K562 (cell line): Measurements from ENCODE around the gene APOBEC3F. TPM values are rescaled to one million over a fixed set of nuclear protein-coding genes. Genes with fewer than 3 reads are reported as not detected.
"Not testable (repeated sequence)": the region's sequence is repeated elsewhere in the genome, so short reads cannot be mapped to it uniquely, and the experiment has no call there.

Experiments used
- ATAC-seq: fragments of 200-7000 bp; cut with Tn5 transposase; 3 replicates; pipeline ENCODE4 v1.9.1; 2020; ENCODE audit warnings: moderate library complexity
- BruUV-seq: library from RNA; stranded (reverse); fragments of 400-500 nt; replicated peaks from 2 replicates; lab custom pipeline; 2021; lab: Mats Ljungman, UMichigan
- CTCF ChIA-PET: fragments of 300-600 bp; formaldehyde crosslinking; extraction: SDS; loops from one replicate; lab custom pipeline; 2021; ENCODE audit warnings: low intra/inter-chr PET ratio; lab: Yijun Ruan, JAX
- POLR2A ChIA-PET: fragments of 300-600, 350-650 bp; sonication (Branson Sonifier 250); formaldehyde crosslinking; extraction: SDS; loops from one replicate; lab custom pipeline; 2021; ENCODE audit warnings: antibody characterized with exemption, inconsistent platforms; lab: Yijun Ruan, JAX
- DNase-seq, 4 experiments: peaks; one replicate each; pipeline versions ENCODE4 v3.0.0 to v3.0.0-alpha.2; 2011 to 2018; ENCODE audit warnings: low spot score in 3 of 4, mixed read lengths in 3 of 4; ENCODE audit errors: extremely low read depth in 1 of 4
- FAIRE-seq: peaks from 2 replicates; lab custom pipeline; 2011; peaks lifted over from hg19 to GRCh38; lab: Jason Lieb, UNC
- H2AFZ ChIP-seq: 2 replicates; pipeline ENCODE4 v1.6.0; 2011; ENCODE audit warnings: low read depth, low read length, control low read depth, inconsistent platforms
- H3K27ac ChIP-seq: fragments of 200-600 bp; 3 replicates; pipeline ENCODE4 v1.8.0; 2011; ENCODE audit warnings: low read depth, mild to moderate bottlenecking, control low read depth, inconsistent platforms, low read length, moderate library complexity, mixed read lengths; ENCODE audit errors: extremely low read depth
- H3K27me3 ChIP-seq, 2 experiments: fragments of 300-600 bp in 1 of 2; 2 replicates in 1 of 2; 3 replicates in 1 of 2; pipeline versions ENCODE4 v1.6.0 to v1.8.0; 2011; ENCODE audit warnings: inconsistent platforms in 2 of 2, low read length in 2 of 2, mild to moderate bottlenecking in 1 of 2, mixed read lengths in 1 of 2, moderate library complexity in 1 of 2; ENCODE audit not compliant: control insufficient read depth in 2 of 2, insufficient read depth in 2 of 2
- H3K36me3 ChIP-seq: fragments of 300-600 bp; 3 replicates; pipeline ENCODE4 v1.8.0; 2011; ENCODE audit warnings: mild to moderate bottlenecking, low read length, inconsistent platforms; ENCODE audit not compliant: control insufficient read depth, insufficient read depth
- H3K4me1 ChIP-seq, 2 experiments: fragments of 200-600 bp in 1 of 2; replicated peaks in 1 of 2; 2 replicates in 1 of 2; 3 replicates in 1 of 2; pipeline versions ENCODE4 v1.5.1 to v1.8.0; 2011; ENCODE audit warnings: inconsistent platforms in 2 of 2, low read length in 2 of 2, mild to moderate bottlenecking in 1 of 2, mixed read lengths in 1 of 2, moderate library complexity in 1 of 2; ENCODE audit not compliant: control insufficient read depth in 2 of 2, insufficient read depth in 2 of 2
- H3K4me2 ChIP-seq: 2 replicates; pipeline ENCODE4 v1.6.1; 2011; ENCODE audit warnings: low read length, control low read depth, inconsistent platforms, mixed read lengths; ENCODE audit not compliant: insufficient read depth
- H3K4me3 ChIP-seq: fragments of 200-600 bp; sonication (generic), shearing (Covaris generic); 2 replicates; pipeline ENCODE4 v1.5.1; 2016; ENCODE audit warnings: control low read depth, inconsistent platforms
- H3K79me2 ChIP-seq: fragments of 200-600 bp; 3 replicates; pipeline ENCODE4 v1.8.0; 2011; ENCODE audit warnings: low read length, inconsistent platforms; ENCODE audit not compliant: control insufficient read depth, insufficient read depth
- H3K9ac ChIP-seq, 2 experiments: 2 replicates each; pipeline versions ENCODE4 v1.6.0 to v1.6.1; 2011; ENCODE audit warnings: low read depth in 2 of 2, low read length in 2 of 2, control low read depth in 1 of 2, inconsistent platforms in 1 of 2, mild to moderate bottlenecking in 1 of 2, mixed read lengths in 1 of 2; ENCODE audit not compliant: insufficient read depth in 1 of 2
- H3K9me1 ChIP-seq: one replicate; pipeline ENCODE4 v1.6.0; 2011; ENCODE audit warnings: inconsistent platforms, mild to moderate bottlenecking, low read length, moderate library complexity; ENCODE audit not compliant: control insufficient read depth, insufficient read depth
- H3K9me3 ChIP-seq: replicated peaks from 2 replicates; pipeline ENCODE4 v1.5.1; 2011; ENCODE audit warnings: low read depth, low read length, inconsistent platforms; ENCODE audit not compliant: control insufficient read depth, insufficient read depth
- H4K20me1 ChIP-seq: replicated peaks from 2 replicates; pipeline ENCODE4 v1.6.1; 2011; ENCODE audit warnings: low read length, inconsistent platforms, mixed read lengths; ENCODE audit not compliant: control insufficient read depth, insufficient read depth
- CTBP1 ChIP-seq: fragments of 450-650 bp; IDR thresholded peaks from 2 replicates; pipeline ENCODE4 v1.6.1; 2016; ENCODE audit warnings: borderline replicate concordance
- KDM1A ChIP-seq, 2 experiments: fragments of 450-650 bp; IDR thresholded peaks; 2 replicates each; pipeline ENCODE4 v1.6.1; 2016; ENCODE audit warnings: mild to moderate bottlenecking in 2 of 2
- KDM5B ChIP-seq: fragments of 200-600 bp; sonication (generic); IDR thresholded peaks from 2 replicates; pipeline ENCODE4 v1.6.1; 2012; ENCODE audit warnings: low read depth, mild to moderate bottlenecking, moderate library complexity, low read length, control low read depth, inconsistent platforms; ENCODE audit not compliant: insufficient replicate concordance
- MAZ ChIP-seq, 2 experiments: fragments of 450-650 bp in 1 of 2; sonication (generic) in 1 of 2; formaldehyde crosslinking; IDR thresholded peaks in 1 of 2; conservative IDR thresholded peaks in 1 of 2; 2 replicates each; pipeline versions ENCODE4 v1.4.0 to v1.5.0; 2020; ENCODE audit warnings: mild to moderate bottlenecking in 1 of 2, missing genetic modification reagents in 1 of 2
- PHF8 ChIP-seq: fragments of 200-600 bp; sonication (generic); IDR thresholded peaks from 2 replicates; pipeline ENCODE4 v1.6.1; 2012; ENCODE audit warnings: mixed run types, mild to moderate bottlenecking, inconsistent platforms, low read length, moderate library complexity, borderline replicate concordance
- POLR2A ChIP-seq: fragments of 450-650 bp; conservative IDR thresholded peaks from 2 replicates; pipeline ENCODE4 v1.6.1; 2016
- POLR2G ChIP-seq: fragments of 200-400 bp; formaldehyde crosslinking; IDR thresholded peaks from 2 replicates; pipeline ENCODE4 v1.6.1; 2017; ENCODE audit warnings: low read depth, mild to moderate bottlenecking, antibody characterized with exemption, low read length, moderate library complexity
- RBFOX2 ChIP-seq: fragments of 200-400 bp; formaldehyde crosslinking; IDR thresholded peaks from 2 replicates; pipeline ENCODE4 v1.6.1; 2017; ENCODE audit warnings: low read depth, mild to moderate bottlenecking, low read length, moderate library complexity
- SUPT5H ChIP-seq: fragments of 450-650 bp; IDR thresholded peaks from 2 replicates; pipeline ENCODE4 v1.6.1; 2016
- ZNF263 ChIP-seq: sonication (generic); formaldehyde crosslinking; IDR thresholded peaks from 2 replicates; pipeline ENCODE4 v1.8.0; 2022; ENCODE audit warnings: mild to moderate bottlenecking, missing genetic modification reagents, borderline replicate concordance
- ZNF407 ChIP-seq: fragments of 450-650 bp; IDR thresholded peaks from 2 replicates; pipeline ENCODE4 v1.6.1; 2016; ENCODE audit warnings: low read depth
- WGBS: fragments of 100-300 bp; shearing (Covaris generic); methylation state at CpG from one replicate; pipeline ENCODE4 v1.1.6; 2016; ENCODE audit warnings: low coverage, mixed read lengths; ENCODE audit not compliant: insufficient coverage; ENCODE audit errors: missing lambda C conversion rate; 5-methylcytosine and 5-hydroxymethylcytosine counted together
- in situ Hi-C: fragments of 300-500 bp; cut with MboI; formaldehyde crosslinking; loops from 4 replicates; pipeline ENCODE4 v1.15.0; 2018; ENCODE audit warnings: inconsistent platforms, mixed read lengths
- intact Hi-C: fragments of 100-400 bp; cut with micrococcal nuclease; formaldehyde crosslinking; loops from 2 replicates; pipeline ENCODE4 v1.14.2; 2022
- polyA plus RNA-seq, 8 experiments: library from polyadenylated mRNA; depleted of rRNA in 4 of 8; stranded (reverse) in 5 of 8; unstranded in 3 of 8; fragments of >200 nt; fragmentation: Nextera tagmentation in 2 of 8; fragmentation: Illumina TruSeq in 1 of 8; extraction: Ambion mirVana in 2 of 8; extraction: Trizol in 1 of 8; gene quantifications; 2 replicates each; pipeline versions ENCODE4 v1.2.1 to v1.2.3, GENCODE V29; 2011 to 2014; ENCODE audit warnings: inconsistent platforms in 1 of 8, missing spikeins in 1 of 8
- total RNA-seq, 7 experiments: library from RNA; depleted of rRNA in 6 of 7; stranded (reverse); fragments of >200 nt in 6 of 7; fragmentation: Illumina TruSeq in 2 of 7; extraction: Trizol in 2 of 7; gene quantifications; 2 replicates each; pipeline versions ENCODE4 v1.2.1 to v1.2.3, GENCODE V29; 2011 to 2021; ENCODE audit warnings: low replicate concordance in 1 of 7

APOBEC3F gene
- total and polyA plus RNA-seq, 9 of the 15 experiments (the other 6 are each of a cell fraction or from before 2014, with no cell fraction given): 1.1 to 3.3 (median 1.9) TPM

GRCh38 chr22:39077026-39077840 lies 36.6 kb downstream of the APOBEC3F start, which contains the start of gene APOBEC3G:
Gene APOBEC3G, plus strand, starts transcription at chr22:39077275. Its CDS starts 87 bp downstream, at chr22:39077362.
- H4K20me1 ChIP-seq, H3K9me3 ChIP-seq, CTCF ChIA-PET, H3K36me3 ChIP-seq, H3K9me1 ChIP-seq, H3K27me3 ChIP-seq, H3K79me2 ChIP-seq, BruUV-seq, intact Hi-C loops: not testable (repeated sequence)
- peaks cover 0 to 20% of the 10 kb centered on the region in 2 experiments; a peak in 4 of 5 replicates for H3K4me1 ChIP-seq
- in situ Hi-C loops: loop anchor here (5.0 kb wide), 1 partner anchor 35 kb away; the partner anchor contains the start of gene APOBEC3F
- FAIRE-seq: peak; percentile 88
- POLR2A ChIA-PET: interaction anchor here (0.6 to 0.9 kb wide), 2 partner anchors 243 to 387 kb away, joined by 3 read pairs; no protein-coding TSS in a partner anchor
- H3K4me2 ChIP-seq: peak within 1 kb of the TSS; percentile 78
- peak within 1 kb of the TSS; percentile 48 for H3K4me3 ChIP-seq
- DNase-seq: peak; percentile 23 to 81 (median 28)
- 2% methylated on average over 8 of the region's 17 CpGs for WGBS
- ATAC-seq: peak; percentile 96
- H3K27ac ChIP-seq: peak within 1 kb of the TSS; percentile 61; the same call in 2 of the 3 replicates
- H2AFZ ChIP-seq: peak within 1 kb of the TSS; percentile 55
- peak within 1 kb of the TSS; percentile 59 to 84 for H3K9ac ChIP-seq
- TF ChIP-seq CTBP1 (0 out of 2 replicates have a peak, but pooled peaks have one; percentile 27), KDM5B (peak; percentile 60), KDM1A (IDR thresholded peaks at IDR 0.05) (peak in 1 of 2 experiments; percentile 13; a peak in 1 of 4 replicates), MAZ (CRISPR knock-in tag; conservative IDR thresholded peaks at IDR 0.05 in 1 of 2, IDR thresholded peaks at IDR 0.05 in 1 of 2) (peak; percentile 34 to 42; a peak in 1 of 4 replicates), RBFOX2 (peak; percentile 34; the same call in 1 of the 2 replicates), ZNF263 (peak; percentile 99), SUPT5H (0 out of 2 replicates have a peak, but pooled peaks have one; percentile 39), POLR2G (peak; percentile 72), PHF8 (peak; percentile 49; the same call in 1 of the 2 replicates), POLR2A (peak; percentile 63), ZNF407 (peak; percentile 68)
